PFSK-1 (cell line): Measurements from ENCODE around the gene GNAO1.

ENCODE experiments used
- FOXP2 ChIP-seq: optimal IDR thresholded peaks from 2 replicates; pipeline ENCODE3; 2011; ENCODE audit warnings: borderline replicate concordance, control low read depth, inconsistent platforms; ENCODE audit not compliant: insufficient read depth; ENCODE audit errors: extremely low read length, extremely low read depth
- POLR2AphosphoS5 ChIP-seq: IDR thresholded peaks from 2 replicates; pipeline ENCODE4 v1.6.1; 2012; ENCODE audit warnings: low read depth, mild to moderate bottlenecking, control low read depth, low read length, moderate library complexity
- SIN3A ChIP-seq: IDR thresholded peaks from 2 replicates; pipeline ENCODE4 v1.6.1; 2012; ENCODE audit warnings: mild to moderate bottlenecking, low read length, moderate library complexity, borderline replicate concordance; ENCODE audit not compliant: insufficient read depth
- TAF1 ChIP-seq: IDR thresholded peaks from 2 replicates; pipeline ENCODE4 v1.6.1; 2012; ENCODE audit warnings: low read length, control low read depth, borderline replicate concordance; ENCODE audit not compliant: insufficient read depth
- TF ChIP-seq, protein P1 (sequence below), 2 experiments: IDR thresholded peaks; 2 replicates each; pipeline versions ENCODE4 v1.6.1 to v1.8.0; 2011 to 2012; ENCODE audit warnings: low read depth in 2 of 2, low read length in 2 of 2, control low read depth in 1 of 2, inconsistent platforms in 1 of 2, mild to moderate bottlenecking in 1 of 2, moderate library complexity in 1 of 2; ENCODE audit not compliant: insufficient read depth in 1 of 2

Gene GNAO1

DNA sequence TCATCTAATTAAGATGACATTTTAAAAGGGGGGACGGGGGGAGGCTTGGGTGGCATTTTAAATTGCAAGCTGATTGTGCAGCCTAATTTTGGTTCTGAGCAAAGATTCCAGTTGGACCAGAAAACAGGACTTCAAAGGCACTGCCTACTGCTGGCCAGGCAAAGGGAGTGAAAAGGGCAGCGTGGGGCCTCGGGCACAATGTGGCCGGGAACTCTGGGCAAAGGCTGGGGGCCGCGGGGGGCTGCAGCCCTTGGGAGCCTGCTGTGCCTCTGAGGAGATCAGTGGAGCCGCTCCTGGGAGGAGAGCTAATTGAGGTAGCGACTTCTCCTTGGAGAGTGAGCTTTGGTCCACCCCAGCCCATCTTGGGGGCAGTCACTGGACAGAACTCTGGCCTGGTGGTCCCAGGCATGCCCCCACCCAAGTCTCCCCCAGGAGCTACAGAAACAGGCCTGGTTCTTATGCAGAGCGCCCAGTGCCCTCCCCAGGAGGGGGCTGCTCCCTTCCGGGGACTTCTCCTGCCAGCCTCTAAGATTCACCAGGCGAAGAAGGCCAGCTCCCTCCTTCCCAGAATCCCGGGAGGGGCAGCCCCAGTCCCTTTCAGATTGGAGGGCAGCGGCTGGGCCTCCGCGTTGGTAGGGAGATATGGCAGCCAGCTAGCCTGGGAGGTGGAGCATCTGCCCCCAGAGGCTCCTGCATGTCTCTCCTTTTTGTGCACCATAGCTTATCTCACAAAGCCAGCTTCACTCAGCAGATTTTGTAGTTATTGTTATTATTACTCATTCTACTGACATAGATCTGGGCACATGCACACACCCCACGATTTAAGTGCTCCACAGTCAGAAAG is 115.6 kb downstream of the GNAO1 start:
- TF ChIP-seq FOXP2 (no peak), TAF1 (no peak), SIN3A (no peak)
- TF ChIP-seq, protein P1, sequence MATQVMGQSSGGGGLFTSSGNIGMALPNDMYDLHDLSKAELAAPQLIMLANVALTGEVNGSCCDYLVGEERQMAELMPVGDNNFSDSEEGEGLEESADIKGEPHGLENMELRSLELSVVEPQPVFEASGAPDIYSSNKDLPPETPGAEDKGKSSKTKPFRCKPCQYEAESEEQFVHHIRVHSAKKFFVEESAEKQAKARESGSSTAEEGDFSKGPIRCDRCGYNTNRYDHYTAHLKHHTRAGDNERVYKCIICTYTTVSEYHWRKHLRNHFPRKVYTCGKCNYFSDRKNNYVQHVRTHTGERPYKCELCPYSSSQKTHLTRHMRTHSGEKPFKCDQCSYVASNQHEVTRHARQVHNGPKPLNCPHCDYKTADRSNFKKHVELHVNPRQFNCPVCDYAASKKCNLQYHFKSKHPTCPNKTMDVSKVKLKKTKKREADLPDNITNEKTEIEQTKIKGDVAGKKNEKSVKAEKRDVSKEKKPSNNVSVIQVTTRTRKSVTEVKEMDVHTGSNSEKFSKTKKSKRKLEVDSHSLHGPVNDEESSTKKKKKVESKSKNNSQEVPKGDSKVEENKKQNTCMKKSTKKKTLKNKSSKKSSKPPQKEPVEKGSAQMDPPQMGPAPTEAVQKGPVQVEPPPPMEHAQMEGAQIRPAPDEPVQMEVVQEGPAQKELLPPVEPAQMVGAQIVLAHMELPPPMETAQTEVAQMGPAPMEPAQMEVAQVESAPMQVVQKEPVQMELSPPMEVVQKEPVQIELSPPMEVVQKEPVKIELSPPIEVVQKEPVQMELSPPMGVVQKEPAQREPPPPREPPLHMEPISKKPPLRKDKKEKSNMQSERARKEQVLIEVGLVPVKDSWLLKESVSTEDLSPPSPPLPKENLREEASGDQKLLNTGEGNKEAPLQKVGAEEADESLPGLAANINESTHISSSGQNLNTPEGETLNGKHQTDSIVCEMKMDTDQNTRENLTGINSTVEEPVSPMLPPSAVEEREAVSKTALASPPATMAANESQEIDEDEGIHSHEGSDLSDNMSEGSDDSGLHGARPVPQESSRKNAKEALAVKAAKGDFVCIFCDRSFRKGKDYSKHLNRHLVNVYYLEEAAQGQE (IDR thresholded peaks at IDR 0.05; ENCODE audit: insufficient read depth in 1 of 2, low read depth in 2 of 2, low read length in 2 of 2), result no peak

DNA sequence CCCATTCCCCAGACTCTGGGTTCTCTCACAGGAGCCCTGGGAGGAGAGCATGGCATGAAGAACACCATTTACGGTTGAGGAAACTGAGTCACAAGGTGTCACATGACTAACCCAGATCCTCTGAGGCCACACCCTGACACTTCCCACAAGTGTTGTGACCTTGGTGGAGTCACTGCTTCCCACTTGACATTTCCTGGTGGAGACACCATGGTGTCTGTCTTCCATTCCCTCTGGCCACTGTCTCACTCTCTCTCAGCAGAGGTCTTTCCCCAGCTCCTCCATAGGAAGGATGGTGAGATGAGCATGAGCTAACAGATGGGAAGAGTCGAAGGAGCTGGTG is 116.2 kb downstream of the GNAO1 start:
- TF ChIP-seq FOXP2 (no peak), POLR2AphosphoS5 (no peak), SIN3A (no peak), TAF1 (no peak)
- TF ChIP-seq, protein P1 (IDR thresholded peaks at IDR 0.05; ENCODE audit: insufficient read depth in 1 of 2, low read depth in 2 of 2, low read length in 2 of 2), result no peak

DNA sequence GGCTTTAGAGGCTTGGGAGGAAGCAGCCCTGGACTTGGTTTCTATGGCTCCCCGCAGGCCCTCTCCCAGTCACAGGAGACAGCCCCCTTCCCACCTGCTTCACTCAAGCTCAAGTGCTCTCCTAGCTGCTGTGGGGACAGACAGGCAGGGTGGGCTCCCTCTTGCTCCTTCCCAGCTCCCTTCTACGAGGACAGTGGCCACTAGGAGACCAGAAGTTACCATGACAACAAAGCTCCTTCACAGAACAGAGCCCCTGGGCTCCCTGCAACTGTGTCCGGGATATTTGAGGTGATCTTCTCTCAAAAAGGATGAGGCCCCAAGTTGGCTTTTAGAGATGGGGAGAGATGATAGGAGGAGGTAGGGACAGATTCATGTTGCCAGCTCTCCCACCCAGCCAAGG is 117.7 kb downstream of the GNAO1 start:
- TF ChIP-seq FOXP2 (no peak), POLR2AphosphoS5 (no peak), SIN3A (no peak), TAF1 (no peak)
- TF ChIP-seq, protein P1 (IDR thresholded peaks at IDR 0.05; ENCODE audit: insufficient read depth in 1 of 2, low read depth in 2 of 2, low read length in 2 of 2), result no peak

DNA sequence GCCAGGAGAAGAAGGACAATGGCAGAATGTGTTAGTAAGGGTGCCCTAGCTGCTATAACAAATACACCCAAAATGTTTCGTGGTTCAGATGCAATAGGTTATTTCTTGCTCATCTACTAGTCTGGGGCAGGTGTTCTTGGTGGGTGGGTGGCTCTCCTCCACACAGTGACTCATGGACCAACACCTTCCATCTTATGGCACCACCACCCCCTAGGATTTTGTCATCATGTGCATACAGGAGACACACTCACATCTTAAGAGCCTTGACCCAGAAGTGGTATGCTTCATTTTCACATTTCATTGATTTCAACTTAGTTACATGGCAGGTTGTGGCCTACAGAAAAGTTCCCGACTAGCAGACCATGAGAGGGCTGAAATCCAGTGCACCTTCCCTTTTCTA is 119.4 kb downstream of the GNAO1 start:
- TF ChIP-seq TAF1 (no peak), SIN3A (no peak), FOXP2 (no peak), POLR2AphosphoS5 (no peak)
- TF ChIP-seq, protein P1 (IDR thresholded peaks at IDR 0.05; ENCODE audit: insufficient read depth in 1 of 2, low read depth in 2 of 2, low read length in 2 of 2), result no peak
